Prostate gland (tissue), 2 donors: ENCODE results near the gene ELF3. TPM values are rescaled to one million over a fixed set of nuclear protein-coding genes. Genes with fewer than 3 reads are reported as not detected.
A peak's percentile ranks its signal among the peaks of the same experiment; 100 is the strongest.
"Not testable (repeated sequence)": the region's sequence is repeated elsewhere in the genome, so short reads cannot be mapped to it uniquely, and the experiment has no call there.

Source experiments
- DNase-seq: peaks from one replicate; pipeline ENCODE4 v3.0.0-alpha.2; 2019; ENCODE audit warnings: low spot score
- H3K27ac ChIP-seq, 2 donors: fragments of 200-600 bp; sonication (generic); 2 replicates each; pipeline ENCODE4 v1.5.1; 2017 to 2019
- H3K27me3 ChIP-seq: fragments of 200-600 bp; sonication (generic); replicated peaks from 2 replicates; pipeline ENCODE4 v1.5.1; 2019; ENCODE audit not compliant: insufficient read depth
- H3K36me3 ChIP-seq, 2 donors: fragments of 200-600 bp; sonication (generic); 1 replicate in 1 of 2; 2 replicates in 1 of 2; pipeline versions ENCODE4 v1.5.1 to v1.8.1; 2017 to 2019
- H3K4me1 ChIP-seq: fragments of 200-600 bp; sonication (generic); replicated peaks from 2 replicates; pipeline ENCODE4 v1.5.1; 2019
- H3K4me3 ChIP-seq, 2 donors: fragments of 200-600 bp; sonication (generic); 2 replicates each; pipeline ENCODE4 v1.5.1; 2017 to 2019
- H3K9me3 ChIP-seq: fragments of 200-600 bp; sonication (generic); 2 replicates; pipeline ENCODE4 v1.5.1; 2017
- CTCF ChIP-seq, 4 experiments: fragments of 200-600 bp in 2 of 4; fragments of 450-650 bp in 2 of 4; sonication (generic) in 2 of 4; IDR thresholded peaks; 1 replicate in 3 of 4; 2 replicates in 1 of 4; pipeline ENCODE4 v1.5.1; 2016 to 2019; ENCODE audit warnings: antibody characterized with exemption in 4 of 4, mild to moderate bottlenecking in 2 of 4, moderate library complexity in 2 of 4
- POLR2A ChIP-seq: fragments of 450-650 bp; IDR thresholded peaks from one replicate; pipeline ENCODE4 v1.6.1; 2016; ENCODE audit warnings: antibody characterized with exemption, mild to moderate bottlenecking
- POLR2AphosphoS5 ChIP-seq: sonication (generic); formaldehyde crosslinking; IDR thresholded peaks from one replicate; pipeline ENCODE4 v1.6.1; 2017; ENCODE audit warnings: antibody characterized with exemption
- WGBS: methylation state at CpG from one replicate; pipeline ENCODE4 v1.1.5; 2018; 5-methylcytosine and 5-hydroxymethylcytosine counted together
- intact Hi-C: fragments of 100-400 bp; cut with DNase I; formaldehyde crosslinking; loops from one replicate; pipeline ENCODE4 v1.14.2; 2022
- total RNA-seq, 2 donors: library from RNA; depleted of rRNA; stranded (reverse); fragments of >200 nt; gene quantifications; one replicate each; pipeline ENCODE4 v1.1.0, GENCODE V29; 2016

Gene ELF3
- total RNA-seq, 2 donors from 2014 or later = 74.4 to 191 TPM

- no peak overlapping the region for H3K4me3 ChIP-seq
- intact Hi-C loops = loop anchor here (10.0 kb wide), 1 partner anchor 99 kb away; no protein-coding TSS in a partner anchor
- DNase-seq = no peak
- 81% methylated on average over 9 of the region's 9 CpGs for WGBS
- peaks cover 8% of the 10 kb centered on the region for H3K4me1 ChIP-seq
- H3K27me3 ChIP-seq = no peaks in the 10 kb centered on the region
- H3K9me3 ChIP-seq = no peaks in the 10 kb centered on the region
- peak overlapping the region; percentile 23 to 87 for H3K27ac ChIP-seq
- TF ChIP-seq POLR2AphosphoS5 = no peak
- no peak for TF ChIP-seq POLR2A
- TF ChIP-seq CTCF (IDR thresholded peaks at IDR 0.05) = no peak
- no peaks in the 10 kb centered on the region for H3K36me3 ChIP-seq
Measured at GRCh38 chr1:202016022-202016810, 5.8 kb downstream of the ELF3 start.

- 87% methylated on average over 21 of the region's 21 CpGs for WGBS
Measured at GRCh38 chr1:202016811-202017748, 6.7 kb downstream of the ELF3 start.

GRCh38 chr1:202017749-202018467 is 7.5 kb downstream of the ELF3 start:
- H3K9me3 ChIP-seq = no peaks in the 10 kb centered on the region
- peaks cover 8% of the 10 kb centered on the region for H3K4me1 ChIP-seq
- TF ChIP-seq POLR2A = no peak
- intact Hi-C loops = loop anchor here (10.0 kb wide), 1 partner anchor 97 kb away; no protein-coding TSS in a partner anchor
- H3K36me3 ChIP-seq = no peaks in the 10 kb centered on the region
- H3K27ac ChIP-seq = peak overlapping the region; percentile 87 to 91
- no peak for DNase-seq
- H3K4me3 ChIP-seq = no peak overlapping the region
- H3K27me3 ChIP-seq = no peaks in the 10 kb centered on the region
- WGBS = 63% methylated on average over 18 of the region's 18 CpGs

More at GRCh38 chr1:202016811-202017748, 6.7 kb downstream of the ELF3 start:
- H3K27me3 ChIP-seq = no peaks in the 10 kb centered on the region
- intact Hi-C loops = loop anchor here (10.0 kb wide), 1 partner anchor 98 kb away; no protein-coding TSS in a partner anchor
- H3K27ac ChIP-seq = peak overlapping the region; percentile 87 to 91
- no peak for DNase-seq
- TF ChIP-seq POLR2AphosphoS5 = no peak
- TF ChIP-seq POLR2A = no peak
- TF ChIP-seq CTCF (IDR thresholded peaks at IDR 0.05) = no peak
- H3K36me3 ChIP-seq = no peaks in the 10 kb centered on the region
- H3K9me3 ChIP-seq = no peaks in the 10 kb centered on the region
- H3K4me1 ChIP-seq = peaks cover 8% of the 10 kb centered on the region
- H3K4me3 ChIP-seq = no peak overlapping the region

- WGBS = 42% methylated on average over 19 of the region's 19 CpGs
- no peaks in the 10 kb centered on the region for H3K27me3 ChIP-seq
- intact Hi-C loops = loop anchor here (10.0 kb wide), 1 partner anchor 96 kb away; no protein-coding TSS in a partner anchor
- no peaks in the 10 kb centered on the region for H3K36me3 ChIP-seq
- peak overlapping the region; percentile 87 to 91 for H3K27ac ChIP-seq
- H3K9me3 ChIP-seq = no peaks in the 10 kb centered on the region
- TF ChIP-seq POLR2A = peak; percentile 10
- peak; percentile 77 for TF ChIP-seq POLR2AphosphoS5
- no peak for TF ChIP-seq CTCF (IDR thresholded peaks at IDR 0.05)
- H3K4me1 ChIP-seq = peaks cover 8% of the 10 kb centered on the region
- peak; percentile 92 for DNase-seq
- no peak overlapping the region for H3K4me3 ChIP-seq
Measured at GRCh38 chr1:202018468-202019234, 8.3 kb downstream of the ELF3 start.

GRCh38 chr1:202019235-202019558 is 8.8 kb downstream of the ELF3 start:
- 58% methylated on average over 8 of the region's 8 CpGs for WGBS
- H3K27me3 ChIP-seq, H3K9me3 ChIP-seq, H3K36me3 ChIP-seq, DNase-seq, H3K4me3 ChIP-seq, H3K4me1 ChIP-seq: not testable (repeated sequence)
- H3K27ac ChIP-seq = peak overlapping the region; percentile 87 to 91
- intact Hi-C loops = loop anchor here (10.0 kb wide), 1 partner anchor 96 kb away; no protein-coding TSS in a partner anchor
